H54 (cell line): ENCODE results near the gene LAMA3.
A peak's percentile ranks its signal among the peaks of the same experiment; 100 is the strongest.

Experiments used
- DNase-seq: peaks from one replicate; pipeline ENCODE4 v3.0.0; 2011; ENCODE audit warnings: low spot score, mixed read lengths; ENCODE audit not compliant: insufficient read length
- FAIRE-seq: peaks from 3 replicates; lab custom pipeline; 2011; peaks lifted over from hg19 to GRCh38; lab: Jason Lieb, UNC
- POLR2A ChIP-seq: IDR thresholded peaks from 2 replicates; pipeline ENCODE4 v1.6.1; 2011; ENCODE audit warnings: low read depth, mild to moderate bottlenecking, low read length

LAMA3 gene

GRCh38 chr18:23809415-23809814 is 120.2 kb downstream of the LAMA3 start:
- no peak for FAIRE-seq
- no peak for TF ChIP-seq POLR2A

DNA sequence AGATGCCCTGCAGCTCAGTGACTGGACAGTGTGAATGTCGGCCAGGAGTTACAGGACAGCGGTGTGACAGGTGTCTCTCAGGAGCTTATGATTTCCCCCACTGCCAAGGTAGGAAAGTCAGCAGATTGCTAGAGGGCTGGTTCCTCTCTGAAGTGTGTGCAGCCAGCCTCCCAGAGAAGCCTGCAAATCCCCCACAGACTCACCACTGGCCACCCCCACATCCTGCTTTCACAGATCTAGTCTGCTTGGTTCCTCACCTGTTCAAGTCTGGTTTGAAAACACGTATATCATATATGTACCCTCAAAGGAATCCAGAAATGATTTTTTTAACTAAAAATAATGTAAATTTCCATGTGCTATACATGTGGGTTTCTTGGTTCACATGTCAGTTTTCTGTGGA is 121.1 kb downstream of the LAMA3 start:
- TF ChIP-seq POLR2A = no peak
- FAIRE-seq (no peak), DNase-seq (no peak)

More at GRCh38 chr18:23809415-23809814, 120.2 kb downstream of the LAMA3 start:
- no peak for DNase-seq

DNA sequence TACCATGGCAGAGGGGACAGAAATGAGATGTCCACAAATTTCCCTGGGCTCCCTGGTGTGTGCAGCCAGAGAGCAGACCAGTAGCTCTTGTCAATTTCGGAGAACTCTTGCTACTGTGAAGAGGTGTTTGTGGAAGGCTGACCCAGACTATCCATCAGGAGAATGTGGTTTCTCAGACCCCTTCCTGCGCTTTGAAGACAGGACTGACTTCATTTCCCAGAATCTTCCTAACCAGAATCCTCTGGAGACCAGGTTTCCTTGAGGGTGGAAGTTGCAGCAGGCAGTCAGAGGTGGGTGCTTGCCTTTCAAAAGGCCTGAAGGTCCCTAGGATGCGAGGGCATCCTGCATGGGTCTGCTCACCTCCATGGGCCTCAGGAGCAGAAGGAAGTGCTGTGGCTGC is 121.9 kb downstream of the LAMA3 start:
- FAIRE-seq (no peak), DNase-seq (no peak)
- TF ChIP-seq POLR2A = no peak

GRCh38 chr18:23812546-23813440 is 123.5 kb downstream of the LAMA3 start:
- DNase-seq (no peak), FAIRE-seq (no peak)

GRCh38 chr18:23814991-23815614 is 125.8 kb downstream of the LAMA3 start:
- TF ChIP-seq POLR2A = no peak
- DNase-seq = no peak
- FAIRE-seq = no peak

More at GRCh38 chr18:23812546-23813440, 123.5 kb downstream of the LAMA3 start:
- no peak for TF ChIP-seq POLR2A

DNA sequence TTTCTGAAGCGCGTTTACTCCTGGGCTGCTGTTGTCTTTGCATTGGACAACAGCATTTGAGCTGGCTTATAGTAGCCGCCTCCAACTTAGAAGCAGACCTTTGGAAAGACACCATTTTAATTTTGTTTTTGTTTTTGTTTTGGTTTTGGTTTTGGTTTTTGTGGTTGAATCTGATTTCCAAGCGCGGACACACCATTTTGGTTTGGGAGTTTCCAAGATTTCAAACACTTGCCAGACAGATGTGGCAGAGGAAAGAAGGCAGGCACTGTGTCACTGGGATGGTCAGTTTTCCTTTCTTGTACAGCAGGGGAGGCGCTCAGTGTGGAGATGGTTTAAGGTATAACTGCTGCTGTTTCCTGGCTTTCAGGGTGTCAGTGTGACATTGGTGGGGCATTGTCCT is 126.8 kb downstream of the LAMA3 start:
- DNase-seq (no peak), FAIRE-seq (no peak)
- TF ChIP-seq POLR2A = no peak

- DNase-seq (no peak), FAIRE-seq (no peak)
- TF ChIP-seq POLR2A = no peak
These were observed 127.5 kb downstream of the LAMA3 start for GRCh38 chr18:23816740-23817139.

DNA sequence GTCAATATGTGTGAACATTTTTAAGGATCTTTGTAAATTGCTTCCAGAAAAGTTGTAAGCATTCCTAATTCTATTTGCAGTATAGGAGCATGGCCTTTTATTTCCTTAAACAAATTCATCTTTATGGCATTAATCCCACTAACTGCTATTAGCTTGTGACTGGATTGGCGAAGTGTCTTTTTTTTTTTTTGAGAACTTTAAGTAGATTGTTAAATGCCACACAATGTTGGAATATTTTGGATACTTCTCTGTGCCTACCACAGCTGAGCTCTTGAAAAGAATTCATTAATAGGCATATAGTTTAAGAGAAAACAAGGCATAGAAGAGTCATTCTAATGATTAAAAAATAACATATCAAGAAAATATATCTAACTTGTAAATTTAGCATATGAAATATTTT is 129.7 kb downstream of the LAMA3 start:
- no peak for DNase-seq
- TF ChIP-seq POLR2A = no peak
- no peak for FAIRE-seq

DNA sequence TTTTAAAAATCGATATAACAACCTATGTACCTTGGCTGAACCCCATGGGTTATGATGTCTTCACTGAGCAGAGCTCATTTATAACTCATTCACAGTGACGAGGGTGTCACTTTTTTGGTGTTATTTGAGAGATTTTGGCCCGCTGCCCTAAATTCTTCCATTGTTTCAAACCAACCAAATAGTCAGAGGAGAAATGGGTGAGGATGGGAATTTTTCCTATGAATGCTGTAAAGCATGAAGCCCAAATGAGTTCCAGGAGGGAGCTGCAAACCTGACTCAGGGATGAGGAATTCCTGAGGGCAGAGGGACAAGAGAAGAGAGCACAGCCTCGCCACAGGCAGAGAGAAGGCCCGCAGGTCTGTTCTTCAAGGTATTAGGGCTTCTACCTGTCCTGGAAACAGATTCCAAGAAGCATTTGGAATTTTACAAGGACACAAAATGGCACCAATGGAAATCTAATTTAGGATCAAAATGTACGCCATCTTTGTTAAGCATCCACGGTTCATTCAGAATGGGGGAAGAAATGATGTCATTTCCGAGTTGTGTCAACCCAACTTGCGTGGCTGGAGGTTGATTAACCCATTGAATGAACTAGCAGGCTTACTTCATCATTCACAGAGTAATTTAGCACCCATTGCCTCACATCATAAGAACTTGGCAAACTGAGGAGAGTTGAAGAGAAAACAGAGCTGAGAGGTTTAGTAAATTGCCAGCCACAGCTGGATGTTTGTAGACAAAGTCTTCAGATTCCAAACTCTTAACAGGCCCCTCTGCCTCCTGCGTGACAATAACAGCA is 133.5 kb downstream of the LAMA3 start:
- DNase-seq = no peak
- no peak for TF ChIP-seq POLR2A
- peak; percentile 61 for FAIRE-seq

- FAIRE-seq (no peak), DNase-seq (no peak)
- no peak for TF ChIP-seq POLR2A
These were observed 135.0 kb downstream of the LAMA3 start for GRCh38 chr18:23824240-23824639.

DNA sequence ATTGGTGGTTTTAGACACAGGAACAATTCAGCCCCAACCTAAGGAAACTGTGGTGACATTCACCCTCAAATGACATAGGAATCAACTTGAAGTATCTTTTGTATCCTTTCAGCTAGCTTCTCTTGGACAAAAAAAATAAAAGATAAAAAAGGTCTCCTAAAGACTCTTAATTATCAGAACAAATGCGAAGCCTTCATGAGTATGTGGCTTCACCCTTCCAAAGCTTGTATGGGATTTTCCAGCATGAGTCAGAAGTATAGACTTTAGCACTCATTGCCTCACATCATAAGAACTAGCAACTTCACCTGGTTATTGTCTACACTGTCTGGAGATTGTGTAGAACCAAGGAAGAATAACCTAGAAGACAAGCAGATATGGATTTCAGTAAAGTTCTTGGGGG is 135.4 kb downstream of the LAMA3 start:
- no peak for TF ChIP-seq POLR2A
- no peak for DNase-seq
- FAIRE-seq = no peak

GRCh38 chr18:23825496-23825895 is 136.2 kb downstream of the LAMA3 start:
- TF ChIP-seq POLR2A = no peak
- no peak for DNase-seq
- FAIRE-seq = no peak

GRCh38 chr18:23825978-23826405 is 136.7 kb downstream of the LAMA3 start:
- DNase-seq (no peak), FAIRE-seq (peak; percentile 53)
- no peak for TF ChIP-seq POLR2A
